ENCODE measurements around the gene PROM2. TPM values are rescaled to one million over a fixed set of nuclear protein-coding genes. Genes with fewer than 3 reads are reported as not detected.

The PROM2 gene
- total RNA-seq, 1 experiment from 2014 or later, result 1.8 TPM

GRCh38 chr2:95325590-95326432 is 51.6 kb downstream of the PROM2 start:
- Histone ChIP-seq H3K36me3 (replicated peaks; ENCODE audit: control insufficient read depth, insufficient read depth, low read length) (no peaks in the 10 kb centered on the region), H3K4me3 (ENCODE audit: insufficient read depth, low read depth, low read length) (no peak overlapping the region), H3K27me3 (ENCODE audit: control insufficient read depth, insufficient read depth, low read length) (no peaks in the 10 kb centered on the region)
- DNase-seq, result no peak

- no peaks in the 10 kb centered on the region for H3K36me3 ChIP-seq (replicated peaks; ENCODE audit: control insufficient read depth, insufficient read depth, low read length)
- no peak for DNase-seq
- H3K27me3 ChIP-seq (ENCODE audit: control insufficient read depth, insufficient read depth, low read length), result no peaks in the 10 kb centered on the region
- no peak overlapping the region for H3K4me3 ChIP-seq (ENCODE audit: insufficient read depth, low read depth, low read length)
These were observed 52.3 kb downstream of the PROM2 start for GRCh38 chr2:95326433-95327140.

DNA sequence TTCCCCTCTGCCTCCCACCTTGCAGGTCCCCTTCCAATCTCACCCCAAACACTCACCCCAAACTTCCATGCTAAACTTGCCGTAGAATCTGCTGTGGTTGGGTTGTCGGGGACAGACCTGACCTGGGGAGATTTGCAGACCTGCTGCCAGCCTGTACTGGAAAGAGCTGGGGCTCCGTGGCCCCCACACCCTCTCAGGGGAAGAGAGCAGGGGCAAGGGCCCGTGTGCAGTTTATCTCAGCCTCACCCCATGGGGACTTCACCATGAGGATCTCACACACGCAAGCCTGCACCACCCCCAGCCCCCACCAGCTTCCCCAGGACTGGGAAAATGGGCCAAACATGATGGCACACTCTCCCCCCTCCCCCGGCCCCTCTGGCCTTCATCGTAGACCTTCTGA is 53.6 kb downstream of the PROM2 start:
- no peak for DNase-seq
- H3K27me3 ChIP-seq (ENCODE audit: control insufficient read depth, insufficient read depth, low read length), result no peaks in the 10 kb centered on the region
- H3K36me3 ChIP-seq (replicated peaks; ENCODE audit: control insufficient read depth, insufficient read depth, low read length), result no peaks in the 10 kb centered on the region
- no peak overlapping the region for H3K4me3 ChIP-seq (ENCODE audit: insufficient read depth, low read depth, low read length)

GRCh38 chr2:95328358-95329125 is 54.3 kb downstream of the PROM2 start:
- no peak for DNase-seq
- Histone ChIP-seq H3K4me3 (ENCODE audit: insufficient read depth, low read depth, low read length) (no peak overlapping the region), H3K27me3 (ENCODE audit: control insufficient read depth, insufficient read depth, low read length) (no peaks in the 10 kb centered on the region), H3K36me3 (replicated peaks; ENCODE audit: control insufficient read depth, insufficient read depth, low read length) (no peaks in the 10 kb centered on the region)

DNA sequence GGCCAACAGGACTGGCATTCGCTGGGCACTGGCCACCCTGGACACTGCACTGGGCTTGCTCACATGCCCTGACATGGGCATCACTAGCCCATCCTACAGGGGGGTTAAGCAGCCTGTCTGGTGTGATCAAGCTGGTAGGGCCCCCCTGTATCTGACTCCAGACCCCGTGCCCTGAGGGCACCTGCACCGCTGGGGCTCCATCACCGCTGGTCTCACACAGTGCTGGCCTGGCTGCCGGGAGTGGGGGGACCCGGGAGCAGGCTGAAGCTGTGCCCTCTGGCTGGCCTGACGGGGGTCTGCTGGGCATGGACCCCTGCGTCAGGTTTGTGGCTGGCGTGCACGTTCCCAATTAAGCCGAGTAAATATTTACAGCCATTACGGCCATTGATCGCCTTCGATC is 55.2 kb downstream of the PROM2 start:
- Histone ChIP-seq H3K27me3 (ENCODE audit: control insufficient read depth, insufficient read depth, low read length) (no peaks in the 10 kb centered on the region), H3K4me3 (ENCODE audit: insufficient read depth, low read depth, low read length) (no peak overlapping the region), H3K36me3 (replicated peaks; ENCODE audit: control insufficient read depth, insufficient read depth, low read length) (no peaks in the 10 kb centered on the region)
- DNase-seq, result no peak

GRCh38 chr2:95329891-95330793 is 55.9 kb downstream of the PROM2 start:
- H3K4me3 ChIP-seq (ENCODE audit: insufficient read depth, low read depth, low read length), result no peak overlapping the region
- DNase-seq, result no peak

DNA sequence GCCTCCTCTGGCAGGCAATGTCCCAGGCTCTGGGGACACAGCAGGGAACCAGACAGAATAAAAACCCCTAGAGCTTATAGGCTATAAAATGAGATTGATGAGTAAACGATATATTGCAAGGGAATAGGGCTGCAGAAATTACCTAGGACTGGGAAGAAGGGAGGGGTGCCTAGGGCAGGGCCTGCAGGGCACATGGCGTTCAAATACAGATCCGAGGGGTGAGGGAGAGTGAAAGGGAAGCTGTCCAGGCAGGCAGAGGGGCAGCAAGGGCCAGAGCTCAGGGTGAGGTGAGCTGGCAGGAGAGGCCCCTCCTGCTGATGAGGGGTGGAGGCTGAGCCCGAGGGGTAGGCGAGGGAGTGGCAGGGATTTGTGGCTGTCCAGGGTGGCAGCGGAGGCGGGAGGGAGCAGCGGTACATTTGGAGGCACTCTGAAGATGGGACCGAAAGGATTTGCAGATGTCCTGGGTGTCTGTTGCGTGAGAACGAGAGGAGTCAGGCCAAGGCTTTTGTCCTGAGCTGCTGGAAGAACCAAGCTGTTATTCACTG is 56.6 kb downstream of the PROM2 start:
- no peak for DNase-seq
- Histone ChIP-seq H3K36me3 (replicated peaks; ENCODE audit: control insufficient read depth, insufficient read depth, low read length) (no peaks in the 10 kb centered on the region), H3K27me3 (ENCODE audit: control insufficient read depth, insufficient read depth, low read length) (no peaks in the 10 kb centered on the region), H3K4me3 (ENCODE audit: insufficient read depth, low read depth, low read length) (no peak overlapping the region)

More at GRCh38 chr2:95329891-95330793, 55.9 kb downstream of the PROM2 start:
- H3K36me3 ChIP-seq (replicated peaks; ENCODE audit: control insufficient read depth, insufficient read depth, low read length), result no peaks in the 10 kb centered on the region
- no peaks in the 10 kb centered on the region for H3K27me3 ChIP-seq (ENCODE audit: control insufficient read depth, insufficient read depth, low read length)

DNA sequence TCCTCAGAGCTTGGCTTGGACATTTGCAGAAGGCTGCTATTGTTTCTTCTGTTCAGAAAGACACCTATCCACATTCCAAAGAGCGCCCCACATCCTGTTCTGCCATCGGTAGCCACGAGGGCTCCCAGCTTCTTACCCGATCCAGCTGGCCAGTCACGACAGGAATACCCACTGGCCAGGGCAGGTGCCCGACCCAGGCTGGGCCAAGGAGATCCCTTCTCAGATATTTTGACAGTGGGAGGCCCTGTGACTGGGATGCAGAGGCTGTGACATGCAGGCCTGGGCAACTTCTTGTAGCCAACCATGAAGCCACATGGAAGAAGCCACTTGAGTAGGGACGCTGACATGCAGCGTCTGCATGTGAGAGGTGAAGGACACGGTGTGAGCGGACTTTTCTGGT is 57.4 kb downstream of the PROM2 start:
- no peaks in the 10 kb centered on the region for H3K36me3 ChIP-seq (replicated peaks; ENCODE audit: control insufficient read depth, insufficient read depth, low read length)
- DNase-seq, result no peak
- no peak overlapping the region for H3K4me3 ChIP-seq (ENCODE audit: insufficient read depth, low read depth, low read length)
- H3K27me3 ChIP-seq (ENCODE audit: control insufficient read depth, insufficient read depth, low read length), result no peaks in the 10 kb centered on the region

DNA sequence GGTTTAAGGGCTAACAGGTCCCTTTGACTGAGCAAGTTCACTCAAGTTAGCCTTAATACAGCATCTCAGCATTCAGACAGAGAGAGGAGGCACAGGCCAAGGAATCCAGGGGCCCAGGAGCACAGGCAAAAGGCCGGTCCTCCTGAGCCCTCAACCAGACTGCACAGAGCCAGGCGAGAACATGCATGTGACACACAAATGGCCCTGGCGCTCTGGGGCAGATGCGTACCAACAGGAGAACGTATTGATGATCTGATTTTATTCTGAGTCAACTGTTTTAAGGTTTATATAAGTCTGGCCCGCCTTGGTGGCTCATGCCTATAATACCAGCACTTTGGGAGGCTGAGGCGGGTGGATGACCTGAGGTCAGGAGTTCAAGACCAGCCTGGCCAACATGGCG is 57.8 kb downstream of the PROM2 start:
- Histone ChIP-seq H3K4me3 (ENCODE audit: insufficient read depth, low read depth, low read length) (no peak overlapping the region), H3K27me3 (ENCODE audit: control insufficient read depth, insufficient read depth, low read length) (no peaks in the 10 kb centered on the region), H3K36me3 (replicated peaks; ENCODE audit: control insufficient read depth, insufficient read depth, low read length) (no peaks in the 10 kb centered on the region)
- no peak for DNase-seq

- H3K4me3 ChIP-seq (ENCODE audit: insufficient read depth, low read depth, low read length), result no peak overlapping the region
- DNase-seq, result no peak
- H3K27me3 ChIP-seq (ENCODE audit: control insufficient read depth, insufficient read depth, low read length), result no peaks in the 10 kb centered on the region
- no peaks in the 10 kb centered on the region for H3K36me3 ChIP-seq (replicated peaks; ENCODE audit: control insufficient read depth, insufficient read depth, low read length)
These were observed 58.8 kb downstream of the PROM2 start for GRCh38 chr2:95333056-95333455.

DNA sequence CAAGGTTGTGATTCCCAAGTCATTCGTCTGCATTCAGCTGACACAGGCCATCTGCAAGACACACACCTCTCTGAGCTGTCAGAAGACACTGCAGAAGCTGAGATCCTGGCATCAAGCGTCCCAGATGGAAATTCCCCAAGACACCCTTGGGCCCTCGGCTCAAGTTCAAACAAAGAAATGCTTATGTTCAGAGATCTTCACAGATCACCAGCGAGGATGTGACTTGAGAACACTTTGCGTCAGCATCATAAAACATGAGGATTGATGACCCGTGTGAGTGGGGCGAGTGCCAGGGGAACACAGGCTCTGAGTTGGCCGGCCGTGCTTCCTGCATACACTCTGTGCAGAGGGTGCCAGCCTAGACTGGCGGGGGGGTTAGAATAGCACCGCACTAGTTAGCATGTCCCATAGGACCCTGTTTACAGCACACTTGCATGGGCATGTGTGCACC is 59.7 kb downstream of the PROM2 start:
- Histone ChIP-seq H3K27me3 (ENCODE audit: control insufficient read depth, insufficient read depth, low read length) (no peaks in the 10 kb centered on the region), H3K36me3 (replicated peaks; ENCODE audit: control insufficient read depth, insufficient read depth, low read length) (no peaks in the 10 kb centered on the region), H3K4me3 (ENCODE audit: insufficient read depth, low read depth, low read length) (no peak overlapping the region)
- DNase-seq, result no peak

DNA sequence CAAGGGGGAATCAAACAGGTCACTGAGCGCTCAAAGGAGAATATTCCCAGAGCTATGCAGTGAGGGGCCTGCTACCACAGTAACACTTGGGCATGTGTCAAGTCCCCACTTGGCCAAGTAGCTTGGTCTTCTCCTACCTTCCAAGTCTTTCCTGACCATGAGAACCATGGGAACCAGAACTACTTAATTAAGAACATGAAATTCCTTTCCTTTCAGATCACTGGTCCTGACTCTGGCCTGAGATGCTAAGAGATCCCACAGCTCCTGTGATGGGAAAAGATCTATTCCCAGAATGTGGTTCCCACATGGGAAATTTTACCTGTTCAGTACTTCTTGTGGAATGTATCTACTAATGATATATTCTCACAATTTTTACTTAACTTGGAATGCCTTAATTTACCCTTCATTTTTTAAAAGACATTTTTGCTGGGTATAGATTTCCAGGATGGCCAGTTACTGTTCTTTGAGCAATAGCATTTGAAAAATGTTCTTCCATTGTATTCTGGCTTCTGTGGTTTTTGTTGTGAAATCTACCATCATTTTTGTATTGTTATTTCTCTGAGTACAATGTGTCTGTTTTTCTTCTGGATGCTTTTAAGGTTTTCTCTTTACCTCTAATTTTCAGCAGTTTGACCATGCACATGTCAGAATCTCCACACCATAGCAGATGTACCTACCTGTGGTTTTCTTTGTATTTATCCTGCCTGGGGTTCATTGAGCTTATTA is 60.8 kb downstream of the PROM2 start:
- no peaks in the 10 kb centered on the region for H3K27me3 ChIP-seq (ENCODE audit: control insufficient read depth, insufficient read depth, low read length)
- no peak overlapping the region for H3K4me3 ChIP-seq (ENCODE audit: insufficient read depth, low read depth, low read length)
- DNase-seq, result no peak
- H3K36me3 ChIP-seq (replicated peaks; ENCODE audit: control insufficient read depth, insufficient read depth, low read length), result no peaks in the 10 kb centered on the region

DNA sequence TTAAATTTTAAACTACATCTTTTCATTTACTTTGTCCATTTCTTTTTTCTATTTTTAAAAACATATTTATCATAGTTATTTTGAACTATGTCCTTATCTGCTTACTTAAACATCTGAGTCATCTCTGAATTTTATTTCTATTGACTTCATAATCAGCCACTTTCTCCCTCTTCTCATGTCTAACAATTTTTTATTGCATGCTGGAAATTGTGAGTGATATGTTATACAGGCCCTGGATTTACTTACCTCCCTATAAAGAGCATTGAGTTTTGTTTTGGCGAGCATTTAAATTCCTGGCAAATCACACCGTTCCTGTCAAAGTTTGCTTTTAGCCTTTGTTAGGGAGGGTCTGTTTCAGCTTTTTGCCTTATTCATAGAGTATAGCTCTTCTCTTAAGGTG is 62.2 kb downstream of the PROM2 start:
- Histone ChIP-seq H3K36me3 (replicated peaks; ENCODE audit: control insufficient read depth, insufficient read depth, low read length) (no peaks in the 10 kb centered on the region), H3K4me3 (ENCODE audit: insufficient read depth, low read depth, low read length) (no peak overlapping the region), H3K27me3 (ENCODE audit: control insufficient read depth, insufficient read depth, low read length) (no peaks in the 10 kb centered on the region)
- no peak for DNase-seq

All from H7 (cell line).